AG04450 (cell line): ENCODE measurements around the gene REC8. TPM values are rescaled to one million over a fixed set of nuclear protein-coding genes. Genes with fewer than 3 reads are reported as not detected.

Experiments
- CTCF ChIA-PET: fragments of 300-600, 350-600 bp; formaldehyde crosslinking; extraction: SDS; loops from one replicate; lab custom pipeline; 2022; ENCODE audit warnings: antibody characterized with exemption, inconsistent platforms; lab: Charles Lee
- POLR2A ChIA-PET: fragments of 350-600 bp; formaldehyde crosslinking; extraction: SDS; loops from one replicate; lab custom pipeline; 2021; ENCODE audit warnings: antibody characterized with exemption, inconsistent platforms; lab: Yijun Ruan, JAX
- DNase-seq: peaks from one replicate; pipeline ENCODE4 v3.0.0-alpha.2; 2011; ENCODE audit warnings: low read depth, low spot score
- H3K27ac ChIP-seq: one replicate; pipeline ENCODE4 v1.5.1; 2012; ENCODE audit warnings: low read depth, low read length, control low read depth
- H3K27me3 ChIP-seq: one replicate; pipeline ENCODE4 v1.6.0; 2012; ENCODE audit warnings: low read length; ENCODE audit not compliant: control insufficient read depth, insufficient read depth
- H3K4me3 ChIP-seq: 2 replicates; pipeline ENCODE4 v1.5.1; 2011; ENCODE audit warnings: mild to moderate bottlenecking, low read depth, low read length, control low read depth
- H3K9me3 ChIP-seq: 2 replicates; pipeline ENCODE4 v1.5.1; 2012; ENCODE audit warnings: low read length; ENCODE audit not compliant: control insufficient read depth, insufficient read depth
- polyA plus RNA-seq: library from polyadenylated mRNA; depleted of rRNA; stranded (reverse); fragments of >200 nt; gene quantifications from 2 replicates; pipeline ENCODE4 v1.2.3, GENCODE V29; 2011
- TF ChIP-seq, protein P1 (sequence below): IDR thresholded peaks from 2 replicates; pipeline ENCODE4 v1.5.1; 2011; ENCODE audit warnings: low read depth, low read length, control low read depth, inconsistent platforms

The REC8 gene
- polyA plus RNA-seq, 1 experiment = 1.5 TPM

DNA sequence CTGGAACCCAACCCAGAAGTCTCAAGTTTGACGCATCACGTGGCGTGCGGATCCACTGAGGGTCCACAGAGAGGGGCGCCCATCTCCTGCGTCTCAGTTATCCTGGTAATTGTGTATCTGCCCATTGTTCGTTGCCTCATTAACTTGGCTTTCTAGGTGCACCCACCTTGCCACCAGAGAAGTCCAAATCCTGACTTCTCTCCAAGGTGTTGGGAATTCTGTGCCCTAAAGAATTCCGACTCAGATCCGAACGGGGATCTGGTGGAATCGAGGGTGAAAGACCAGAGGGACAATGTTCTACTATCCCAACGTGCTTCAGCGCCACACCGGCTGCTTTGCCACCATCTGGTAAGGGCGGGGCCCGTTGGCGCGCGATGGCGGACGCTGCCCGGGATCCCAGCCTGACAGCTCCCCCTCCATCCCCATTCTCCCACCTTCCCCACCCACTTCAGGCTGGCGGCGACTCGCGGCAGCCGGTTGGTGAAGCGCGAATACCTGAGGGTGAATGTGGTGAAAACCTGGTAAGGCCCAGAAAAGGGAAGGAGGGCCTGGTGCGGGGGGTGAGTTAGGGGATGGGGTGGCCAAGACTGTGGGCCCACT is 481 bp downstream of the REC8 start:
- Histone ChIP-seq H3K4me3 (peak overlapping the region; percentile 37), H3K27ac (no peak overlapping the region), H3K9me3 (no peaks in the 10 kb centered on the region; the same call in 1 of the 2 replicates), H3K27me3 (no peaks in the 10 kb centered on the region)
- ChIA-PET CTCF (interaction anchor here (2.0 kb wide), 1 partner anchor 11 kb away, joined by 8 read pairs; the partner anchor contains the start of gene IRF9), POLR2A (interaction anchor here (1.0 kb wide), 1 partner anchor 11 kb away, joined by 4 read pairs; the partner anchor contains the start of gene IRF9)
- DNase-seq = no peak
- TF ChIP-seq, protein P1, sequence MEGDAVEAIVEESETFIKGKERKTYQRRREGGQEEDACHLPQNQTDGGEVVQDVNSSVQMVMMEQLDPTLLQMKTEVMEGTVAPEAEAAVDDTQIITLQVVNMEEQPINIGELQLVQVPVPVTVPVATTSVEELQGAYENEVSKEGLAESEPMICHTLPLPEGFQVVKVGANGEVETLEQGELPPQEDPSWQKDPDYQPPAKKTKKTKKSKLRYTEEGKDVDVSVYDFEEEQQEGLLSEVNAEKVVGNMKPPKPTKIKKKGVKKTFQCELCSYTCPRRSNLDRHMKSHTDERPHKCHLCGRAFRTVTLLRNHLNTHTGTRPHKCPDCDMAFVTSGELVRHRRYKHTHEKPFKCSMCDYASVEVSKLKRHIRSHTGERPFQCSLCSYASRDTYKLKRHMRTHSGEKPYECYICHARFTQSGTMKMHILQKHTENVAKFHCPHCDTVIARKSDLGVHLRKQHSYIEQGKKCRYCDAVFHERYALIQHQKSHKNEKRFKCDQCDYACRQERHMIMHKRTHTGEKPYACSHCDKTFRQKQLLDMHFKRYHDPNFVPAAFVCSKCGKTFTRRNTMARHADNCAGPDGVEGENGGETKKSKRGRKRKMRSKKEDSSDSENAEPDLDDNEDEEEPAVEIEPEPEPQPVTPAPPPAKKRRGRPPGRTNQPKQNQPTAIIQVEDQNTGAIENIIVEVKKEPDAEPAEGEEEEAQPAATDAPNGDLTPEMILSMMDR = no peak

DNA sequence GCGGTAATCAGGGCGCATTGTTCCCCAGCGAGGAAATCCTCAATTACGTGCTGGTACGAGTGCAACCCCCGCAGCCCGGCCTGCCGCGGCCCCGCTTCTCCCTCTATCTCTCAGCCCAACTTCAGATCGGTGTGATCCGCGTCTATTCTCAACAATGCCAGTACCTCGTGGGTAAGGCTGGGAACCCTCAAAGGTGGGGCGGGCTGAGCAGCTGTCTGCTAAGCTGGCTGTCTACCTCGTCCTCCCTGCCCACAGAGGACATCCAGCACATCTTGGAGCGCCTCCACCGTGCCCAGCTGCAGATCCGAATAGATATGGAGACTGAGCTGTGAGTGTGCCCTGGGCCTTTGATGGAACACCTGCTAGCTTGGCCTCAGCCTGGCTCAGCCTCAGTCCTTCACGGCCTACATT is 996 bp downstream of the REC8 start:
- H3K27ac ChIP-seq = no peak overlapping the region
- H3K4me3 ChIP-seq = no peak overlapping the region
- TF ChIP-seq, protein P1 = no peak
- no peak for DNase-seq
- no peaks in the 10 kb centered on the region; the same call in 1 of the 2 replicates for H3K9me3 ChIP-seq
- no peaks in the 10 kb centered on the region for H3K27me3 ChIP-seq
- POLR2A ChIA-PET = no interaction called here
- CTCF ChIA-PET = interaction anchor here (2.0 kb wide), 1 partner anchor 12 kb away, joined by 8 read pairs; the partner anchor contains the start of gene IRF9

DNA sequence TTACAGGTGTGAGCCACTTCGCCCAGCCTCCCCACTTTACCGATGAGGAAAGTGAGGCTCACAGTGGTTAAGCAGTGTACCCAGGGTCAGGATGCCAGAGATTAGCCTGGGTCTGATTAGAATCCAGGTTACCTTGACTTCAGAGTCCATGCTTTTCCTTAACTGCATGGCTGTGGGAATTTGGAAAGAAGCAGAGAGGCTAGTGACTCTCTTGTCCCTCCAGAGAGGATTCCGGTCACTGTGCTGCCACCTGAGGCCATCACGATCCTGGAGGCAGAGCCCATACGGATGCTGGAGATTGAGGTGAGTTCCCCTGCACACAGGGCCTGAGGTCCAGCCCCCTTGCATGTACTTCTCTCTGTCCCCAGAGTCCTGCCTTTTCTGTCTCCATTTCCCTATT is 4.7 kb downstream of the REC8 start:
- TF ChIP-seq, protein P1 = no peak
- no peak overlapping the region for H3K4me3 ChIP-seq
- H3K27ac ChIP-seq = no peak overlapping the region
- H3K9me3 ChIP-seq = no peaks in the 10 kb centered on the region; the same call in 1 of the 2 replicates
- ChIA-PET CTCF (no interaction called here), POLR2A (interaction anchor here (0.7 to 1.1 kb wide), 2 partner anchors 9 to 16 kb away, joined by 3 read pairs; partner anchors contain the start of gene IRF9)
- DNase-seq = no peak
- no peaks in the 10 kb centered on the region for H3K27me3 ChIP-seq

DNA sequence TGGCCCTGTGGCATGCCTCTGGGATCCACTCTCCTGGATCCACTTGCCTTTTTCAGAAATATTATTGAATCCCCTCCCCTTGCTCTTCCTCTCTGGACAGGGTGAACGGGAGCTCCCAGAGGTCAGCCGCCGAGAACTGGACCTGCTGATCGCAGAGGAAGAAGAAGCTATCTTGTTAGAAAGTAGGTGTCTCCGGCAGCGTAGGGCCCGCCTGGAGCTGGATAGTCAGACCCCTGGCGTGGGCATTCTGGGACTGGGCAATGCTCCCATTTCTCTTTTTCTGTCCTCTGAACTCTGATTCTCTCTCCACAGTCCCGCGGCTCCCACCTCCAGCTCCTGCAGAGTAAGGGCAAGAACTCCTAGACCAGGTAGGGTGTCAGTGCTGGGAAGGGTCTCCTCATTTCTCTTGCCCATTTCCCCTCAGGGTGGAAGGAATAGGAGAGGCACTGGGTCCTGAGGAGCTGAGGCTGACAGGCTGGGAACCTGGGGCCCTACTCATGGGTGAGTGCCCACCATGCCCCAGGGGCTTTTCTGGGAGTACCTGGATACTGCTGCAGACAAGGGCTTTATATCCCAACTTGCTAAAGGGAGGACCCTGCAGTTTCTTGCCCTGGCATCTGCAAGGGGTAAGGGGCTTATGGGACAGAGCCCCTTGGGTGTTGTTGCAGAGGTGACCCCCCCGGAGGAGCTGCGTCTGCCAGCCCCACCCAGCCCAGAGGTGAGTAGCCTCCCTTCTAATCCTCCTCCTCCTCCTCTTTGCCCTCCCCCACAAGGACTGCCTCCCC is 5.4 kb downstream of the REC8 start:
- TF ChIP-seq, protein P1 = no peak
- DNase-seq = no peak
- Histone ChIP-seq H3K4me3 (no peak overlapping the region), H3K27ac (no peak overlapping the region), H3K27me3 (no peaks in the 10 kb centered on the region), H3K9me3 (no peaks in the 10 kb centered on the region; the same call in 1 of the 2 replicates)
- ChIA-PET POLR2A (interaction anchor here (0.7 to 1.1 kb wide), 2 partner anchors 16 to 36 kb away, joined by 3 read pairs; partner anchors contain the start of genes EMC9 and IRF9), CTCF (no interaction called here)
